ENCODE measurements around the gene SYT1. TPM values are rescaled to one million over a fixed set of nuclear protein-coding genes. Genes with fewer than 3 reads are reported as not detected.

Gene SYT1
- total RNA-seq, 1 donor from 2014 or later = 19.5 TPM

DNA sequence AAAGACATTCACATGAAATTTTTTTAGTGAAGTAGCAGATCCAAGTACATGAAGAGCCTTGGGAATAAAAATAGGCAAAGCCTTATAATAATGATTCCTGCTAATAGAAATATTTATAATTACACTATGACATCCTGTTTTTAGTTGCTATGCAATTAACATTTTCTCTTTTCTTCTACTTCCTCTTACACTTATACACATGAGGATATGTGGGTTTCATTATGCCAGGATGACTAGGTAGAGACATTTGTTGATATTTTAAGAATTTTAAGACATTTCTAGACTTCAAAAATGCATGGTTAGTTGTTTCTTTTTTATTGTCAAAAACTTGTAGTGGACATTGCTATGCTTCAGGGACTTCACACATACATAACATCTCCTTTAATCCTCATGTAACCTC is 326.8 kb downstream of the SYT1 start:
- Mint-ChIP-seq H3K27ac (ENCODE audit: unreplicated experiment) (no peak overlapping the region), H3K4me3 (no peak overlapping the region), H3K9me3 (no peaks in the 10 kb centered on the region), H3K4me1 (peaks cover 32% of the 10 kb centered on the region), H3K36me3 (ENCODE audit: low read depth) (no peaks in the 10 kb centered on the region), H3K27me3 (ENCODE audit: low read depth) (no peaks in the 10 kb centered on the region)
- TF ChIP-seq, protein P1, sequence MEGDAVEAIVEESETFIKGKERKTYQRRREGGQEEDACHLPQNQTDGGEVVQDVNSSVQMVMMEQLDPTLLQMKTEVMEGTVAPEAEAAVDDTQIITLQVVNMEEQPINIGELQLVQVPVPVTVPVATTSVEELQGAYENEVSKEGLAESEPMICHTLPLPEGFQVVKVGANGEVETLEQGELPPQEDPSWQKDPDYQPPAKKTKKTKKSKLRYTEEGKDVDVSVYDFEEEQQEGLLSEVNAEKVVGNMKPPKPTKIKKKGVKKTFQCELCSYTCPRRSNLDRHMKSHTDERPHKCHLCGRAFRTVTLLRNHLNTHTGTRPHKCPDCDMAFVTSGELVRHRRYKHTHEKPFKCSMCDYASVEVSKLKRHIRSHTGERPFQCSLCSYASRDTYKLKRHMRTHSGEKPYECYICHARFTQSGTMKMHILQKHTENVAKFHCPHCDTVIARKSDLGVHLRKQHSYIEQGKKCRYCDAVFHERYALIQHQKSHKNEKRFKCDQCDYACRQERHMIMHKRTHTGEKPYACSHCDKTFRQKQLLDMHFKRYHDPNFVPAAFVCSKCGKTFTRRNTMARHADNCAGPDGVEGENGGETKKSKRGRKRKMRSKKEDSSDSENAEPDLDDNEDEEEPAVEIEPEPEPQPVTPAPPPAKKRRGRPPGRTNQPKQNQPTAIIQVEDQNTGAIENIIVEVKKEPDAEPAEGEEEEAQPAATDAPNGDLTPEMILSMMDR (conservative IDR thresholded peaks at IDR 0.05) = no peak
- no peak for DNase-seq (ENCODE audit: low read depth, low spot score)

DNA sequence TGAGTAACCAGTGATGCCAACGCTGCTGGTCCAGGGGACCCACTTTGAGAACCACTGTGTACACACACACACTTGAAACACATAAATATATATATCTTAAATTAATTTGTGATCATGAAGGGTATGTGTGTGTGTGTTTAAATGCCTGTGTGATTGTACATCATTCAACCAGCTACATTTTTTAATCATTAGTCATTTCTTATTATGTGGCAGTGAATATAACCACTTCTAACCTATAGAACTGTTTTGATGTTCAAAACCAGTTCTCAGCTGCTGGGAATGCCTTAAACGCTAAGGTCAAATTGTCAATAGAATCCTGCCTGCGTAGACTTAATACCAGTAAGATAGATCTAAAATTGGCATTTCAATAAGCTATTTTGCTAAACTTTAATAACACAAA is 330.0 kb downstream of the SYT1 start:
- TF ChIP-seq, protein P1 (conservative IDR thresholded peaks at IDR 0.05) = no peak
- DNase-seq (ENCODE audit: low read depth, low spot score) = no peak
- H3K4me1 Mint-ChIP-seq = peaks cover 36% of the 10 kb centered on the region
- H3K27ac Mint-ChIP-seq (ENCODE audit: unreplicated experiment) = no peak overlapping the region
- H3K9me3 Mint-ChIP-seq = no peaks in the 10 kb centered on the region
- no peaks in the 10 kb centered on the region for H3K27me3 Mint-ChIP-seq (ENCODE audit: low read depth)
- H3K36me3 Mint-ChIP-seq (ENCODE audit: low read depth) = no peaks in the 10 kb centered on the region
- no peak overlapping the region for H3K4me3 Mint-ChIP-seq

DNA sequence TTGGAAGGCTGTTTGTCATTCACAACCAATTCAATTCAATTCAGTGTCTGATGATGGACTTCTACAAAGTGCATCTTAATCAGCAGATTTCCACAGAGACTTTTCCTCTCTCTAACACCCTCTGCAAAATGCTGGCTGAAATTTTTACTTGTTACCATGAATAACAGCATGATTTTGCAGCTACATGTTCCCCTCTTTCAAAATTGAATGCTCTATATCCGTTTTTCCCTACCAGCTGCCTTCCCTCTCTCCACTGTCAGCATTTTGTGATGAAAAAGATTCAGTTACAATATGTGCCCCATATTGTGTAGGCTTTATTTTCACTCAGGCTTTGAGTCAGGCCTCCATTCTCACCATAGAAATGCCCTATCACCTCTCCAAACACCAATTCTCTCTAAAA is 334.6 kb downstream of the SYT1 start:
- Mint-ChIP-seq H3K4me3 (no peak overlapping the region), H3K27ac (ENCODE audit: unreplicated experiment) (peak overlapping the region; percentile 23), H3K4me1 (peaks cover 36% of the 10 kb centered on the region), H3K9me3 (no peaks in the 10 kb centered on the region), H3K36me3 (ENCODE audit: low read depth) (no peaks in the 10 kb centered on the region), H3K27me3 (ENCODE audit: low read depth) (no peaks in the 10 kb centered on the region)
- no peak for DNase-seq (ENCODE audit: low read depth, low spot score)
- TF ChIP-seq, protein P1 (conservative IDR thresholded peaks at IDR 0.05) = no peak

DNA sequence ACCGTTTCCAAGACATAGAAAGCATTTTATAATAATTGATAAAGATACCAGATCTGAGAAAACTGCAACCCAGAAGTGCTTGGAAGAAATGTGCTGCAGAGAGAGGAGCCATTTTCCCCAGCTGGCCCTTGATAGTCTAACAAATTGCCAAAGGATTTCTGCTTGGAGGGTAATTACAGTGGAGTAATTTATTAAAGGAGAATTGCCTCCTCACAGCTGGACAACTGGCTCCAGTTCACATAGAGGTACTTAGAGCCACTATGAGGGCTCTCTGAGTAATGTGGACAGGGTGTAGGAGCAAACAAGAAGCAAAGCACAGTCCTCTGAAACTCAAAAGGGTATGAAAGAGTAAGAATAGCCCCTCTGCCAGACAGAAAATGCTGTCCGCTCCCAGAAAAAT is 335.6 kb downstream of the SYT1 start:
- H3K4me3 Mint-ChIP-seq = no peak overlapping the region
- H3K9me3 Mint-ChIP-seq = no peaks in the 10 kb centered on the region
- no peak for DNase-seq (ENCODE audit: low read depth, low spot score)
- H3K27ac Mint-ChIP-seq (ENCODE audit: unreplicated experiment) = no peak overlapping the region
- TF ChIP-seq, protein P1 (conservative IDR thresholded peaks at IDR 0.05) = no peak
- H3K36me3 Mint-ChIP-seq (ENCODE audit: low read depth) = no peaks in the 10 kb centered on the region
- H3K4me1 Mint-ChIP-seq = peaks cover 33% of the 10 kb centered on the region
- H3K27me3 Mint-ChIP-seq (ENCODE audit: low read depth) = no peaks in the 10 kb centered on the region

DNA sequence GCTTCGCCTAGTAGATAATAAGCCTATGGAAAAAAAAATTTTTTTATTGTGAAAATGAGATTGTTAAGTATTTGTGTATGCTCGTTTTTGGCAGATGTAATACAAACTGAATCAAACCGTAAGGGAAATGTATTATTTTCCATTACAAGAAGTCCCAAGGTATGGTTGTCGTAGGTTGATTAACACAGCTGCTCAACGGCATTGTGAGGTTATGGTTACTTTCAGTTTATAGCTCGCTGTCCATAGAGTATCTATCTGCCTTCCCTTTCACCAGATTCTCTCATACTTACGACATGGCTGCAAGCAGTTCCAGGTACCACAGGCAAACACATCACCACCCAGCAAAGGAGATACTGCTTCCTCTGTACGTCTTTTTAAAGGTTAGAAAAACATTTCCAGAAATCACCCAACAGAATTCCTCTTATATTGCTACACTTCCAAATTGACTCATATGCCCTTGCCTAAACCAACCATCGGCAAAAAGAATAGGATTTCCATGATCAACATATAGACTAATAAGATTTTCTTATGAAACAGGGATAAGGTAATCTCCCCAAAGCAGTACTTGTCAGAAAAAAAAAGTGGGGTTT is 338.6 kb downstream of the SYT1 start:
- Mint-ChIP-seq H3K4me1 (peaks cover 15% of the 10 kb centered on the region), H3K9me3 (no peaks in the 10 kb centered on the region), H3K27me3 (ENCODE audit: low read depth) (no peaks in the 10 kb centered on the region), H3K4me3 (no peak overlapping the region), H3K36me3 (ENCODE audit: low read depth) (no peaks in the 10 kb centered on the region), H3K27ac (ENCODE audit: unreplicated experiment) (no peak overlapping the region)
- TF ChIP-seq, protein P1 (conservative IDR thresholded peaks at IDR 0.05) = no peak
- no peak for DNase-seq (ENCODE audit: low read depth, low spot score)

All from neural crest cell (in vitro differentiated cells).